Activated CD8-positive, alpha-beta memory T cell treated with anti-CD3 and anti-CD28 coated beads for 4 hours (primary cell): ENCODE data around the gene RAPSN.

Experiments used
- DNase-seq, 2 donors: peaks; one replicate each; pipeline ENCODE4 v3.0.0-alpha.2; 2020; ENCODE audit warnings: low read depth in 2 of 2

RAPSN gene

GRCh38 chr11:47448566-47449427 lies at the start of gene RAPSN:
TSS of gene RAPSN (minus strand) at chr11:47449136. CDS start at chr11:47448964, 172 bp downstream.
- DNase-seq, result no peak

- no peak for DNase-seq
Observed at GRCh38 chr11:47498149-47498548, 49.2 kb upstream of the RAPSN start.

- no peak for DNase-seq
Observed at GRCh38 chr11:47496808-47497207, 47.9 kb upstream of the RAPSN start.

GRCh38 chr11:47495856-47496217 lies 46.9 kb upstream of the RAPSN start:
- no peak for DNase-seq

- no peak for DNase-seq
Observed at GRCh38 chr11:47495011-47495855, 46.3 kb upstream of the RAPSN start.

- DNase-seq, result no peak
Observed at GRCh38 chr11:47489395-47489755, 40.4 kb upstream of the RAPSN start.

- no peak for DNase-seq
Observed at GRCh38 chr11:47488674-47489394, 39.9 kb upstream of the RAPSN start.

GRCh38 chr11:47488111-47488510 lies 39.2 kb upstream of the RAPSN start:
- DNase-seq, result no peak

GRCh38 chr11:47487421-47487820 lies 38.5 kb upstream of the RAPSN start:
- DNase-seq, result no peak

- no peak for DNase-seq
Observed at GRCh38 chr11:47485107-47485506, 36.2 kb upstream of the RAPSN start.

GRCh38 chr11:47483457-47483856 lies 34.5 kb upstream of the RAPSN start:
- DNase-seq, result no peak

GRCh38 chr11:47480762-47481161 lies 31.8 kb upstream of the RAPSN start:
- no peak for DNase-seq

- DNase-seq, result no peak
Observed at GRCh38 chr11:47478651-47479329, 29.9 kb upstream of the RAPSN start.

- DNase-seq, result no peak
Observed at GRCh38 chr11:47477753-47478152, 28.8 kb upstream of the RAPSN start.

- DNase-seq, result no peak
Observed at GRCh38 chr11:47477323-47477722, 28.4 kb upstream of the RAPSN start.

- DNase-seq, result no peak
Observed at GRCh38 chr11:47470671-47471070, 21.7 kb upstream of the RAPSN start.

- DNase-seq, result no peak
Observed at GRCh38 chr11:47469361-47470179, 20.6 kb upstream of the RAPSN start.

- DNase-seq, result no peak
Observed at GRCh38 chr11:47468598-47469214, 19.8 kb upstream of the RAPSN start.

GRCh38 chr11:47467357-47467756 lies 18.4 kb upstream of the RAPSN start:
- DNase-seq, result no peak

- DNase-seq, result no peak
Observed at GRCh38 chr11:47466701-47467250, 17.8 kb upstream of the RAPSN start.
